GM18502 (cell line): Measurements from ENCODE around the gene SVIL.

Experiments
- ATAC-seq: cut with Tn5 transposase; IDR thresholded peaks from one replicate; pipeline ENCODE4 v1.9.1; 2021; ENCODE audit warnings: mild to moderate bottlenecking; ENCODE audit not compliant: unreplicated experiment, poor library complexity

The SVIL gene

DNA sequence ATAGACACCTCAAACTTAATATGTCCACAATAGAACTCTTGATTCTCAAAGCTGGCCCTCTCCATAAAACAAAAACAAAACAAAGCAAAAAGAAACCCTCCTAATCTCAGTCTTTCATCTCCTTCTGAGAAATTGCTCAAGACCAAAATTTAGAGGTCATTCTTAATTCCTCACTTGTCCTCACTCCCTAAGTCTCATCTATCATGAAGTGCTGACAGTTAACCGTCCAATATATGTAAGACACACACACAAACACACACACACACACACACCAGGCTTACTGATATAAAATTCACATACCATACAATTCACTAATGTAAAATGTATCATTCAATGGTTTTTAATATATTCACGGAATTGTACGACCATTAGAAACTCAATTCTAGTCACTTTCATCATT lies 17.0 kb upstream of the SVIL start:
- ATAC-seq, result no peak

DNA sequence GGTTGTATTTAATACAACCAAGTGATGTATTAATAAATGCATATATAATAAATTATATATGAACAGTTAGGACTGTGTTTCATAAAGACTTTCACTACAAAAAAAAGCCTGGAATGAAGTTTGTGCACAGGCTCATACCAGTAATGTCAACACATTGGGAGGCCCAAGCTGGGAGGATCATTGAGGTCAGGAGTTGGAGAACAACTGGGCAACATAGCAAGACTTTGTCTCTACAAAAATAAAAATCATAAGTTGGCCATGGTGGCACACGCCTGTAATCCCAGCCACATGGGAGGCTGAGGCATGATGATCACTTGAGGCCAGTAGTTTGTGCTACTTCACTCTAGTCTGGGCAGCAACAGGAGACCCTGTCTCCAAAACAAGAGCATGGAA lies 15.8 kb upstream of the SVIL start:
- no peak for ATAC-seq

DNA sequence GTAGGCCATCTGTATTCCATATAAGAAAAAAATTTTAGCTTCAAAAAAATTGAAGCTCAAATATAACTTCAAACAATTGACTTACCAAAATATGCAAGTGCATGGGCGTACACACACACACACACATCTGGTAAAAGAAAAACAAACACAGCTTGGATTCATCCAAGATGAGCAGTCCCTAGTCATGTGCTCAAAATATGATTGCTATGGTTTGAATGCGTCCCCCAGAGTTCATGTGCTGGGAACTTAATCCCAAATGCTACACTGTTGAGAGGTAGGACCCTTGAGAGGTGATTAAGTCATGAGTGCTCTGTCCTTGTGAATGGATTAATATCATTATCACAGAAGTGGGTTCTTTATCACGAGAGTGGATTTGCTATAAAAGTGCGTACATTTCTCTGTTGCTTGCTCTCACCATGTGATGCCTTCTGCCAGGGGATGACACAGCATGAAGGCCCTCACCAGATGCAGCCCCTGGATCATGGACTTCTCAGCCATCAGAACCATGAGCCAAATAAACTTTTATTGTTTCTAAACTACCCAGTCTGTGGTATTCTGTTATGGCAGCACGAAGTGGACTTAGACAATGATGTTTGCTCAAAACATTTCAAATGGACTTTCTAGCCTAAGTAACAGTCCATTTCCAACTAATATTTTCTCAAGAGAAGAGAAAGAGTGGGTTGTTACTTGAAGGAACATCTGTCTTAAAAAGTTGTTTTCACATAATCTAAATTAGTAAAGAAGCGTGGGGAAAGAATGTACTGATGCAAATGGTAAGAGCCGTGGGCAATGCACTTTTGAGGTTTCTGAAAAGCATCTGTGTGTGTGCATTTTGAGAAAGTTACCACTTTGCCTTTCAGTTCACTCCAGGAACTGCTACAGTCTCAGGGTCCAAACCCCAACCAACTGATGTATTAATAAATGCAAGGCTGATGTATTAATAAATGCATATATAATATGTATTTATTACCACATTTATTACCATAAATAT lies 15.1 kb upstream of the SVIL start:
- no peak for ATAC-seq

DNA sequence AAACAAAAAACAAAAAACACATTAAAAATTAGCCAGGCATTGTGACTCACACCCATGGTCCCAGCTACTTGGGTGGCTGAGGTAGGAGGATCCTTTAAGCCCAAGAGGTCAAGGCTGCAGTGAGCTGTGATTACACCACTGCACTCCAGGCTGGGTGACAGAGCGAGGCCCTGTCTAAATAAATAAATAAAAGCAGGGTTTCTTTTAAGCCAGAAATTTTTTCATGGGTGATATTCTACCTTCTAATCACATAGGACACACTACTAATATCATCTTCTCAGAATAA lies 14.2 kb upstream of the SVIL start:
- ATAC-seq, result no peak

GRCh38 chr10:29648114-29648982 lies 13.6 kb upstream of the SVIL start:
- no peak for ATAC-seq

GRCh38 chr10:29647478-29647877 lies 12.7 kb upstream of the SVIL start:
- no peak for ATAC-seq

- no peak for ATAC-seq
Observed at GRCh38 chr10:29646960-29647461, 12.2 kb upstream of the SVIL start.

DNA sequence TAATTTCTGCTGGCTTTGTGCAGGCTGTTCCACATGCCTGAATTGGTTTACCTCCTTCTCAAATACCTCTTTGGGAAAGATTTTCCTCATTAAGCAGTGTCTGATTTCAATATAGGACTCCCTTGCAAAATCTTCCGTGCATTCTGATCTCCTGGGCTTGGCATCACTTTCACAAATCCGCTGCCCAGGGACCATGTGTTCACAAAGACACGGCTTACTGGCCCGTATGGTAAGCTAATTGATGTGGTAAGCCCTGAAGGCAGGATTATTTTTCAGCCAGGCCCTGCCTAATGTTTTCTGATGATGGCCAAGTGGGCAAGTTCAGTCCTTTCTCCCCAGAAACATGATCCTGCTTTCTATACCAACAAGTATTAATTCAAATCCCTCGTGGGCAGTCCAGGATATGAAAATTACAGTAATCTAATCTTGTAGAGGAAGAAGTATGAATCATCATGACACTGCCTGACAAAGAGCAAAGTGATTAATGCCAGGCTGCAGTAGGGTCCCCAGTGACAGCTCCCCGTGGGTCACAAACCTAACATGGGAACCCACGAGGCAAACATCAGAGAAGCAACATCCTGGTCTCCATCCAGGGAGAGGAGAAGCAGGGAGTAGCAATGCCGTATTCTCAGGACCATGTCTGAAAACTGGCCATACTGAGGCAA lies 11.6 kb upstream of the SVIL start:
- ATAC-seq, result no peak

DNA sequence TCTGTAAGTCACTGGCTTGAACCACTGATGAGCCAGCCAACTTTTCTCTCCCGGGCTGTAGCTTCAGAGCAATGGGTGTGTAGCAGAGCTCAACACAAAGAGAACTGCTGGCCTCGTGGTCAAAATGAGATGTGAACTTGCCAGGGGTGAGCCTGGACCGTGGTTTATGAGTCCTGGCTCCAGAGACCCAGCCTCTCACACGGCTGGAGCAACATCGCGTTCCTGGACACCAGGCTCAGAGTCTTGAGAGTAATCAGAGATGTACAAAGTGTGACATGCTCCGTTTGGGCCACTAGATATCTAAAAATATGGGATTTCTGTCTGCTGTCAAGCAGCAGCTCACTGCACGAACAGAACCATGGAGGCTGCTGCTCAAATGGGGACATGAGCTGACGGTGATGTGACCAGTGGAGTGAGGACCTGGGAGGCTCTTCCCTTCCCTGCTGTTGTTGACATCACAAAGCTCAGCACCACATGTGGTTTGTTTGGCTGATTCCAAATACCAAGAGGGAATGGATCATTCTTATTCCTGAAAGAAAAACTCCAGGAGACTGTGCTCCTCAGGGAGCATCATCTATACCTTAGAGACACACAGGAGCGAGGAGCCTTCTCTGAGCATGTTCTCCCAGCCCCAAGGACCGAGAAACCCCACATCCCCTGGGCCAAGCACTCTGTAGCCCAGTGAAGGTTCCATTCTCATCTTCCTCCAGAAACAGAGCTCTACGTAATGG lies 9.2 kb upstream of the SVIL start:
- no peak for ATAC-seq

- no peak for ATAC-seq
Observed at GRCh38 chr10:29642990-29643389, 8.2 kb upstream of the SVIL start.

DNA sequence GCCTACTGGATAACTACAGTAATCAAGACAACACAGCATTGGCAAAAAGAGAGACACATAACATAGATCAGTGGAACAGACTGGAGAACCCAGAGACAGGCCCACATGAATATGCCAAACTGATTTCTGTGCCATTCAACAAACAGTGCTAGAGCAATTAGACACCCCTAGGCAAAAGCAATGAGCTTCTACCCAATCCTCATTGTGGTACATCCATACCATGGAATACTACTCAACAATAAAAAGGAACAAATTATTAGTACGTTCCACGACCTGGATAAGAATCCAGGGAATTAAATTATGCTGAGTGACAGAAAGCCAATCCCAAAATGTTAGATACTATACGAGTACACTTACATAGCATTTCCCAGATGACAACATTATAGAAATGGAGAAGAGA lies 2.8 kb upstream of the SVIL start:
- no peak for ATAC-seq

DNA sequence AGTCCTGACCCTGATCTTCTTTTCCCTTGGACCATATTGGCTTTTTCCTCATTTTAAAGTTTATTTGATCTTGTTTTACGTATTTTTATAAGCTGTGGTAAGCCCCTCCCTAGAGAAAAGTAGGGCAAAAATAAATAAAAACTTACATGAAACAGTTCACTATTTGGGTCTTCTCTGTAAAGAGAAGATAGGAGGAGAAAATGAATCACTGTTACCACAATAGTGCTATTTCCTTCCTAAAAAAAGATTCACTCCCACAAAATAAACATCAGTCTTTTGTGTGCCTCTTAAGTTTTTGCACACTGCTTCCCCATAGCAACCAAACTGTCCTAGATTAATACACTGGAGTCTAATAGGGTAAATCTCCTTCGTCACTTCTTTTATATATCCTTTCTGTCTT lies 1.4 kb upstream of the SVIL start:
- ATAC-seq, result no peak

GRCh38 chr10:29635711-29636144 lies 957 bp upstream of the SVIL start:
- ATAC-seq, result peak; percentile 62

DNA sequence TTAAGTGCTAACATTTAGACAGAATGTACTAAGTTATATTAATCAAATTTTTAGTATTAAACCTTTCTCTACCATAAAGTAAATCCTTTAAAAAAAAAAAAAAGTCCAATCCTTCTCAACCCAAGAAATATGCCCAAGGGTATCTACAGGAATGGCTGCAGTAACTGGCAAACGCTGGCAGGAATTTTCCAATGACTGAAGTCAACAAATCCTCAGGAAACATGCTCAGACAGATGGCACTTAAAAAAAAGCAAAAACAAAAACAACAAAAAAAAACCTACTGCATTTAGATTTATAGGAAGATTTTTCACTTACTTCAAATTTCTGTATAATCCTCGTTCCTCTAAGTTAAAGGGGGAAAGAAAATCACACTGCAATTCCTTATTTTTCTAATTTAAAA lies 666 bp downstream of the SVIL start:
- ATAC-seq, result no peak

GRCh38 chr10:29631049-29631339 lies 3.8 kb downstream of the SVIL start:
- ATAC-seq, result no peak

GRCh38 chr10:29630205-29631048 lies 4.3 kb downstream of the SVIL start:
- ATAC-seq, result no peak

DNA sequence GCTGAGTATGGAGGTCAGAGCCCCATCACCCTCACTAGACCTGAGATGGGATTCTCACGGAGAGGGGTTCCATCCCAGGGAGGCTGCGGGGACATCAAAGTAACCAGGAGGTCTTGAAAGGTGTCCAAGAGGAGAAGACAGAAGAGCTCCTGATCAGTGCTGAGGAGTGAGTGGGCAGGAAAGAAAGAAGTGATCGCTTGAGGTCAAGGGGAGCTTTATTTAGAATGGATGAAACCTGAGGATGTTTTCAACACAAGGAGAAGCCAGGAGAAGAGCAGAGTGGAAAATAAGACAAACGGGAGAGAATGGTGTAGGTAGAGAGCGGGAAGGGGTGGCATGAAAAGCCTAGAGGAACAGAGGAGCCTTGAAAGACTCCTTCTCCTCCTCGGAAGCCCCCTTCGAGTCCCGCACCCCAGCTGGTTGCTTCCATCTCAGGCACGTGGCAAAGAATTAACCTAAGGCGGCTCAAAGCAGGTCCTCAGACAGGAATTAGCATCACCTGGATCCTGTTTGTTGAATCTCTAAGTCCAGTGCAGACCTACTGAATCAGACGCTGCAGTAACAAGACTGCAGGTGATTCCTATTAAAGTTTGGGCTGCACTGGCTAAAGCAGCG lies 5.8 kb downstream of the SVIL start:
- ATAC-seq, result no peak

- no peak for ATAC-seq
Observed at GRCh38 chr10:29628311-29628710, 6.5 kb downstream of the SVIL start.
